Ishikawa (cell line): ENCODE measurements around the gene TDG.

Experiments
- EGR1 ChIP-seq: IDR thresholded peaks from 2 replicates; pipeline ENCODE4 v1.6.1; 2012
- EP300 ChIP-seq: IDR thresholded peaks from 2 replicates; pipeline ENCODE4 v1.6.1; 2012; ENCODE audit warnings: borderline replicate concordance
- NFIC ChIP-seq: IDR thresholded peaks from 2 replicates; pipeline ENCODE4 v1.6.1; 2012
- RAD21 ChIP-seq: IDR thresholded peaks from 2 replicates; pipeline ENCODE4 v1.6.1; 2012; ENCODE audit warnings: low read depth
- ZBTB7A ChIP-seq: IDR thresholded peaks from 2 replicates; pipeline ENCODE4 v1.6.1; 2012; ENCODE audit warnings: low read depth
- TF ChIP-seq, protein P1 (sequence below): IDR thresholded peaks from 2 replicates; pipeline ENCODE4 v1.6.1; 2012; ENCODE audit warnings: low read depth, mild to moderate bottlenecking
- TF ChIP-seq, protein P2 (sequence below): IDR thresholded peaks from 2 replicates; pipeline ENCODE4 v1.6.1; 2012

DNA sequence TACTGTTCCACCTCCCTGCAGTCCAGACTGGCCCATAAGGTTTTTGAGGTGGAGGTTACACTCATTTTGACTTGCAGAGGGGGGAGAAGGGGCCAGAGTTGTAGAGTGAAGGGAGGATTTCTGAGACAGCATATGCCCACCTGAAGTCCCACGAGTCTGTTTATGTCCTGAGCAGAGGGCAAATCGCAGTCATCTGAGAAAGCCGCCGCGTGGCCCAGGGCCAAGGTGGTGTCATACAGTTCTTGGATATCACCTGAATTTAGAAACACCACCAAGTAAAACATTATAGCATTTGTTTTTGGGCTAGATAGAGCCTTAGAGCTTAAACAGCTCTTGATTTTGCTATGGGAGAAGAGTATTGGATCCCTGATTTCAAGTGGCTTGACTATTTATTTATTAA is 30.9 kb downstream of the TDG start:
- TF ChIP-seq, protein P1, sequence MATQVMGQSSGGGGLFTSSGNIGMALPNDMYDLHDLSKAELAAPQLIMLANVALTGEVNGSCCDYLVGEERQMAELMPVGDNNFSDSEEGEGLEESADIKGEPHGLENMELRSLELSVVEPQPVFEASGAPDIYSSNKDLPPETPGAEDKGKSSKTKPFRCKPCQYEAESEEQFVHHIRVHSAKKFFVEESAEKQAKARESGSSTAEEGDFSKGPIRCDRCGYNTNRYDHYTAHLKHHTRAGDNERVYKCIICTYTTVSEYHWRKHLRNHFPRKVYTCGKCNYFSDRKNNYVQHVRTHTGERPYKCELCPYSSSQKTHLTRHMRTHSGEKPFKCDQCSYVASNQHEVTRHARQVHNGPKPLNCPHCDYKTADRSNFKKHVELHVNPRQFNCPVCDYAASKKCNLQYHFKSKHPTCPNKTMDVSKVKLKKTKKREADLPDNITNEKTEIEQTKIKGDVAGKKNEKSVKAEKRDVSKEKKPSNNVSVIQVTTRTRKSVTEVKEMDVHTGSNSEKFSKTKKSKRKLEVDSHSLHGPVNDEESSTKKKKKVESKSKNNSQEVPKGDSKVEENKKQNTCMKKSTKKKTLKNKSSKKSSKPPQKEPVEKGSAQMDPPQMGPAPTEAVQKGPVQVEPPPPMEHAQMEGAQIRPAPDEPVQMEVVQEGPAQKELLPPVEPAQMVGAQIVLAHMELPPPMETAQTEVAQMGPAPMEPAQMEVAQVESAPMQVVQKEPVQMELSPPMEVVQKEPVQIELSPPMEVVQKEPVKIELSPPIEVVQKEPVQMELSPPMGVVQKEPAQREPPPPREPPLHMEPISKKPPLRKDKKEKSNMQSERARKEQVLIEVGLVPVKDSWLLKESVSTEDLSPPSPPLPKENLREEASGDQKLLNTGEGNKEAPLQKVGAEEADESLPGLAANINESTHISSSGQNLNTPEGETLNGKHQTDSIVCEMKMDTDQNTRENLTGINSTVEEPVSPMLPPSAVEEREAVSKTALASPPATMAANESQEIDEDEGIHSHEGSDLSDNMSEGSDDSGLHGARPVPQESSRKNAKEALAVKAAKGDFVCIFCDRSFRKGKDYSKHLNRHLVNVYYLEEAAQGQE, result no peak
- TF ChIP-seq, protein P2, sequence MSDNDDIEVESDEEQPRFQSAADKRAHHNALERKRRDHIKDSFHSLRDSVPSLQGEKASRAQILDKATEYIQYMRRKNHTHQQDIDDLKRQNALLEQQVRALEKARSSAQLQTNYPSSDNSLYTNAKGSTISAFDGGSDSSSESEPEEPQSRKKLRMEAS, result no peak
- no peak for TF ChIP-seq NFIC
- TF ChIP-seq ZBTB7A, result no peak
- no peak for TF ChIP-seq EGR1
- no peak for TF ChIP-seq EP300
- no peak for TF ChIP-seq RAD21
